ENCODE data around the gene PSME3IP1.

DNA sequence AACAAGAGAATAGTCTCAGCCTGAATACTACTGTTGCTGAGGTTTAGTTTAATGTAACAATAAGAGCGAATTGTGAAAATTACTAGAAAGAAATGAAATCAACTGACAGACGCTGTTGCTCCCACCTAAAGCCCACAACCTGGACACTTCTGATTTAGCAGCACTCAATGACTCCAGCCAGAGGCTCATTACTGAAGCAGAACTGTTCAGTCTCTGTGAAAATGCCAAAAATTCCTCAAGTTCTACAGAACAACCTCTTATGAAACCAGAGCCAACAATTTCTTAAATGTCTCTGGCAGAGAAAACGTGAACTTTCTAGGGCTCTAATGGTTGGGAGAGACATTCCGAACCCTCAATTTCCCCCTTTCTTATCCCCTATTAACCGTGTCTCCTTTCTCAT is 9.9 kb downstream of the PSME3IP1 start:
- TF ChIP-seq CTCF (IDR thresholded peaks at IDR 0.05; ENCODE audit: control extremely low read depth in 1 of 3, insufficient read depth in 1 of 3, low read depth in 1 of 3, low read length in 3 of 3) (no peak), GABPA (IDR thresholded peaks at IDR 0.05; ENCODE audit: borderline replicate concordance, insufficient read depth, low read length) (no peak), GTF2F1 (IDR thresholded peaks at IDR 0.05; ENCODE audit: borderline replicate concordance, low read depth, low read length) (no peak), JUND (IDR thresholded peaks at IDR 0.05; ENCODE audit: low read length) (no peak), POLR2AphosphoS5 (IDR thresholded peaks at IDR 0.05; ENCODE audit: low read depth, low read length) (no peak), POLR2A (IDR thresholded peaks at IDR 0.05; ENCODE audit: control extremely low read depth in 1 of 2, low read depth in 2 of 2, low read length in 2 of 2) (no peak), CHD2 (IDR thresholded peaks at IDR 0.05; ENCODE audit: low read length) (no peak), TAF1 (IDR thresholded peaks at IDR 0.05; ENCODE audit: low read depth, low read length) (no peak), EZH2 (IDR thresholded peaks at IDR 0.05; ENCODE audit: low read depth, low read length, severe bottlenecking) (no peak), ZNF274 (IDR thresholded peaks at IDR 0.05; ENCODE audit: borderline replicate concordance, extremely low read depth, low read length) (no peak), TBP (IDR thresholded peaks at IDR 0.05; ENCODE audit: low read depth, low read length) (no peak)
